HG03558 (cell line): ENCODE measurements around the gene CLCN5.

Source experiments
- ATAC-seq: cut with Tn5 transposase; IDR thresholded peaks from one replicate; pipeline ENCODE4 v1.9.1; 2021; ENCODE audit warnings: moderate number of reproducible peaks; ENCODE audit not compliant: unreplicated experiment; ENCODE audit errors: extremely low read depth

CLCN5 gene

DNA sequence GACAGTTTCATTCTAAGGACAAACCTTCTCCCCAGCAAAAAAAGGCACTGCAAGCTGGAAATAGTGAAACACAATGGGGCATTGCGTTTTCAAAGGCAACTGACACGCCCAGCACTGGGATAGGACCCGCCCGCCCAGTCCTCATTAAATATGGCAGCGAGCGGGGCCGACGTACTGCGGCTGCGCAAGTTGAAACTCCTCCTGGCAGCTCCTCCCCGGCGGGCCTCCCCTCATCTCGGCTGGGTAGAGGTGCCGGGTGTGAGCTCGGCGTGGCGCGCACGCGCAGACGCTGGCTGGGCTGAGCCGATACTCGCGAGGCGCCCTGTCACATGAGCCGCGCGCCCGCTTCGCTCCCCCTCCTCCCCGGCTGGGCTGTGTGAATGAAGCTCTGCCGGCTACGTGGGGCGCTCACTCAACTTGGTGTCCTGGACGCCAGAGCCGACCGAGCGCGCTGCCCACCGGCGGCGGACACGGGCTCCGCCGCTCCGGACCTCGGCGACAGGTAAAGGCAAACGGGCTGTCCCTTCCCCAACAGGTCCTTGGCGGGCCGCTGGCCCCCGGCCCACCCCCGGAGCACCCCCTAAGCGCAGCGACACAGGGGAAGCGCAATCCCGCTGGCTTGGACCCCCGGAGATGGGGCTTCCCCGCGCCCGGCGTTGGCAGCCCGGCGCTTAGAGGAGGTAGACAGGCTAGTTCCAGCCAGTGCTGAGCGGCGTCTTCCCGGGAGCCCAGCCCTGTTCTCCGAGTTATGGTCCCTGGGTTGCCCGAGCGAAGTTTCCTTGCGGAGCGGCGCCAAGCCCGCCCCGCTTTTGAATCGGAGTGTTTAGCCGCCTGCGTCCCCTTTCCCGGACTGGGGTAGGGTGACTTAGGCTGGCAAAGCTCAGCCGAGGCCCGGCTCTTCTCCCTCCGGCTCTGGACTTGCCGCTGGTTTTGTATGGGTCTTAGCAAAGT lies at the start of gene CLCN5:
Gene CLCN5, plus strand, starts transcription at position 306 of the 951 bp plus-strand sequence. CDS start 2,703 bp downstream, outside the sequence.
- peak; percentile 85 for ATAC-seq

DNA sequence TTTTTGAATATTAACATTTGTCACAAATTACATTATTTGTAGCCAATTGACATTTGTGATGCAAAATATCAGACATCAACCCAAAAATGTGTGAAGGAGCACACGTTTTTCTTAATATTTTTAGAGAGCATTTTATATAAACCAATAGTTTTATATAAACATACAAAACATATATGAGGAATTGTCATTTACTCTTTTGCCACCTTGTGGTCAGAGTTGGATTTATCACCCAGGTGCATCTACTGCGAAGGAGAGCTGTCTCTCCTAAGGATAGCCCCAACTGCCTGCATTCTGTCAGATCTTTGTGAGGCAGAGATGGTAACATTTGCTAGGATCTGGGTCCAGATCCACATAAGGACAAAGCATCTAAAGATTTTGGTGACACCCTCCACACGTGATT lies 45.6 kb upstream of the CLCN5 start:
- ATAC-seq, result no peak

DNA sequence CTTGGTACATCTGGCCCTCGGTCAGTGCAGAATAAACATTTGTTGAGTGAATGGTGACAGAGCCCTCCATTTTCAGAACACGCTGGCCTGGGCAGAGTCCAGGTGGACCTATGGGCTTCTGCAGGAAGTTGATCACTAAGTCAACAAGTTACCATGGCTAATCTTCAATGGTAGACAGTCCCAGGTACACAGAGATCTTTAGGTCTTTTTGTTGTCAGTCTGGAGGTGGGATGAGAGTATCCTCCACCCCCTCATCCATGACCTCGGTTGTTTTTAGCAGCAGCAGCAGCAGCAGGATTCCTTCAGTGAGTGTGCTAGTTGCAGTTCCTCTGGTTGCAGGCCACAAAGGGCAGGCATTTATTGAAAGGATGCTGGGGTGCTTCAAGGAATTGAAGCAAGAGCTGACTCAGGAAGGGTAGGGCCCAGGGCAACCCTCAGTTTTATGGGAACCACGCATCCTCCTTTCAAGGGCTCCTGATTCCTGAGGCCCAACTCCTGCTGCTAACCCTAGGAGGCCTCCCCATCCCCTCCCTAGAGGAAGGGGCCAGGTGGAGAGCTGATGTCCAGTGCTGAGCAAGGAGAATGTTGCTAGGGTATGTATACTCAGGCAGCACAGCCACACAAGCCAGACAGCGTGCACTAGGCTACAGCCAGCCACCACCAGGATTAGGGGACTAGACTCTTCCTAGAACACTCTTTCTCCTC lies 44.8 kb upstream of the CLCN5 start:
- no peak for ATAC-seq

DNA sequence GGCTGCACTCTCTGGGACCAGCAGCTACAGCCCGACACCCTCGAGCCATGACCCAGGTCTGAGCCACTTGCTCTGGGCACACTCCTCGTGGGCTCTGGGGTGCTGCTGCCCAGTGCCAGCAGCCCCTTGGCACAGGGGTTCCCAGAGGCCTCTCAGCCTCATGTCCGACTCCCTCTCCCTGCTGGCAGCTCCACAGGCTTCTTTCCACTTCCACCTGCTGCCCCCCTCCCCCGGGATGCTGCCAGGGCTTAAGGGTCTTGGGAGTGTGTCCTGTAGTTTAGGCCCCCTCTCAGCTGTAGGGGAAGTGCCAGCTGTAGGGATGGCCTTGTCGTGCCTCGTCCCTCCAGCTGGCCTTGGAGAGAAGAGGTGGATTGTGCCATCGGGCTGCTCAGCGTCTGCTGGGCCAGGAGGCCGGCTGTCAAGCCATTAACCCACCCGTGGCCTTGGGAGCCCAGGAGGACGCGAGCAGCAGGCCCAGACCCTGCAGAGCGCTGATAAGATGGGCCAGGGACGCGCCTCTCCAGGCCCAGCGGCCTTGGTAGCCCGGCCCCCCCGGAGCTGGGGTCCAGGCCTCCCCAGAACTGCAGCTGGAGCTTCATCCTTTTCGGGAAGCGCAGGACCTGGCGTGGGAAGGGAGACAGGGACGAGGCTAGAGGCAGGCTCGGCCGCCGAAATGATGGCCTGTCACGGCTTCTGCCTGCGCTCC lies 44.1 kb upstream of the CLCN5 start:
- ATAC-seq, result no peak

DNA sequence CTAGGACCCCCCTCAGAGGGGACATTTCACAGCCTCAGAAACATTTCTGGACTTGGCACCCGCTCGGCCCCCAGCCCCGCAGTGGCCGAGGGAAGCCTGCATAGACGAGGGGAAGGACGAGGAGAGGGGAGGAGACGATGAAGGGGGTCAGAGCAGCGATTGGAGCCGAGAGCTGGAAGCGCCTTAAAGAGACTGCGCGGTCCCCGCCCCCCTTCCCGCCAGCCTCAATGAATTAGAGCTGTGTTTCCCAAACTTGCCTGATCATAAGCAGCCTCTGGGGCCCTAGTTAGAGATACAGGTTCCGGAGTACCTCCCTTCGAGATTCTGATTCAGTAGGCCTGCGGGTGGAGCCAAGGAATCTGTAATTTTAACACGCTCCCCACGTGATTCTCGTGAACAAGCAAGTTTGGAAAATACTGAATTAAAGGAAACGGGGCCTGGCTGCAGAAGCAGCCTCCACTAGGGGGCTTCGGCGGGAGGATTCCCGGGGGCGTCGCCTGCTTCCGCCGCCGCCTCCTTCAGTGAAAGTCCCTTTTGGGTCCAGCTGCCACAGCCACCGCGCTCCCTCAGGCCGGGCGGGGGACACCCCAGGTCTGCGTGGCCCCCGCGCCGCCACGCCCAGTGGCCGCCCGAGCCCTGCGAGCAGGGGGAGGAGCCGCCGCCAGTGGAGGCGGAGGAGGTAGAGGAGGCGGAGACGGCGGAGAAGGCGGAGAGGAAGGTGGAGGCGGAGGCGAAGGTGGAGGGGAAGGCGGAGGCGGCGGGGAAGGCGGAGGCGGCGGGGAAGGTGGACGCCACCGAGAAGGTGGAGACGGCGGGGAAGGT lies 43.4 kb upstream of the CLCN5 start, which contains the start of gene USP27X:
Gene USP27X, plus strand, starts transcription at position 651 of the 822 bp plus-strand sequence. CDS start 824 bp downstream, outside the sequence.
- peak; percentile 77 for ATAC-seq

DNA sequence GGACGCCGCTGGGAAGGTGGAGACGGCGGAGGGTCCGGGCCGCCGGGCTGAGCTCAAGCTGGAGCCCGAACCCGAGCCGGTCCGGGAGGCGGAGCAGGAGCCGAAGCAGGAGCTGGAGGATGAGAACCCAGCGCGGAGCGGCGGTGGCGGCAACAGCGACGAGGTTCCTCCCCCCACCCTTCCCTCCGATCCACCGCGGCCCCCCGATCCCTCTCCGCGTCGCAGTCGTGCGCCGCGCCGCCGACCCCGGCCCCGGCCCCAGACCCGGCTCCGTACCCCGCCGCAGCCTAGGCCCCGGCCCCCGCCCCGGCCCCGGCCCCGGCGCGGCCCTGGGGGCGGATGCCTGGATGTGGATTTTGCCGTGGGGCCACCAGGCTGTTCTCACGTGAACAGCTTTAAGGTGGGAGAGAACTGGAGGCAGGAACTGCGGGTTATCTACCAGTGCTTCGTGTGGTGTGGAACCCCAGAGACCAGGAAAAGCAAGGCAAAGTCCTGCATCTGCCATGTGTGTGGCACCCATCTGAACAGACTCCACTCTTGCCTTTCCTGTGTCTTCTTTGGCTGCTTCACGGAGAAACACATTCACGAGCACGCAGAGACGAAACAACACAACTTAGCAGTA lies 42.6 kb upstream of the CLCN5 start:
- ATAC-seq, result no peak

DNA sequence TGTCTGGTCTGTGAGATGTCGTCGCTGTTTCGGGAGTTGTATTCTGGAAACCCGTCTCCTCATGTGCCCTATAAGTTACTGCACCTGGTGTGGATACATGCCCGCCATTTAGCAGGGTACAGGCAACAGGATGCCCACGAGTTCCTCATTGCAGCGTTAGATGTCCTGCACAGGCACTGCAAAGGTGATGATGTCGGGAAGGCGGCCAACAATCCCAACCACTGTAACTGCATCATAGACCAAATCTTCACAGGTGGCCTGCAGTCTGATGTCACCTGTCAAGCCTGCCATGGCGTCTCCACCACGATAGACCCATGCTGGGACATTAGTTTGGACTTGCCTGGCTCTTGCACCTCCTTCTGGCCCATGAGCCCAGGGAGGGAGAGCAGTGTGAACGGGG lies 41.7 kb upstream of the CLCN5 start:
- no peak for ATAC-seq

DNA sequence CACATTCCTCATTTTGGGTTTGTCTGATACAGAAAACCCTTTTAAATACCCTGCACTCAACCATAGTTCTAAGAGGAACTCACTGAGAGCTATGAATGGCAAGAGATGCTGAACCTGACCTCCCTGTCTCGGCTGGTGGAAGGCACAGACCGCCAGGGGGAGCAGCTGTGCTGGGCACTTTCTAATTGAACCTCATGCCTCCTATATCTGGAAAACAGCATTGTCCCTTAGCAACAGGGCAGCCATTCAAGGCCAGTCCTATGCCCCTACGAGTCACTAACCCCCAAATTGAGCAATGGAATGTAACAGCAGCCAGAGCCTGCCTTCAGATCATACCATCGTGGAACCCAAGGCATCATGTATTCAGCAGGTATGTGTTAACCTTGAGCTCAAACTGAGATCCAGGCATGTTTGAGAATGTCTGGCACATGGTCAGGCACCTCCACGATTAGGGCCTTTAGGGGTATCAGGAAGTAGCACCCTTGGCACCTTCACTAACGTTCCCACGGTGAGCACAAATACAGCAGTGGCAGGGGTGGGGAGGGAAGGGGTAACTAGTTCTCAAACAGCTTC lies 38.0 kb upstream of the CLCN5 start:
- ATAC-seq, result no peak

DNA sequence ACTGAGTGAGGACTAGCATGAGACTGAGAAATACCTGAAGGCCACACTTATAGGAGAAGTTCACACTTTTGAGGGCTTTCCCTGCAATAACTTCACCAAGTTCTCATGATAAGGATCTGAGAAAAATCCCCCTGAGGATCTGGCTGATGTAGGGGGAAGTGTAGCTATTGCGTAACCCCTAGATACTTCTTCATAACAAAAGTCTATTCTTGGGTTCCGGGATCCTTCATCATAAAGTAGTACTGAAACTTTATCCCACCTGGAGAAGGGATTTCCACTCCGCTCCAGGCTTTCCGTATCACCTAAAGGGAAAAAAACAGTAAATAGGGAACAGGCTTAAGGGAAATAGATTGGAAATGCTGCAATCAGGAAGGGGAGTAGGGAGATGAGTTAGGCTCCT lies 29.9 kb upstream of the CLCN5 start:
- no peak for ATAC-seq

DNA sequence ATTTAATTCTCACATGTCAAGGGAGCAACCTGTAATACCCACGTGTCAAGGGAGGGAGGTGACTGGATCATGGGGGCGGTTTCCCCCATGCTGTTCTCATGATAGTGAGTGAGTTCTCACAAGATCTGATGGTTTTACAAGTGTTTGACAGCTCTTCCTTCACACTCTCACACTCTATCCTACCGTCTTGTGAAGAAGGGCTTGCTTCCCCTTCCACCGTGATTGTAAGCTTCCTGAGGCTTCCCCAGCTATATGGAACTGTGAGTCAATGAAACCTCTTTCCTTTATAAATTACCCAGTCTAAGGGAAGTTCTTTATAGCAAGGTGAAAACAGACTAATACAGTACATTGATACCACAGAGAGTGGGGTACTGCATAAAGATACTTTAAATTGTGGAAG lies 25.4 kb upstream of the CLCN5 start:
- ATAC-seq, result no peak

DNA sequence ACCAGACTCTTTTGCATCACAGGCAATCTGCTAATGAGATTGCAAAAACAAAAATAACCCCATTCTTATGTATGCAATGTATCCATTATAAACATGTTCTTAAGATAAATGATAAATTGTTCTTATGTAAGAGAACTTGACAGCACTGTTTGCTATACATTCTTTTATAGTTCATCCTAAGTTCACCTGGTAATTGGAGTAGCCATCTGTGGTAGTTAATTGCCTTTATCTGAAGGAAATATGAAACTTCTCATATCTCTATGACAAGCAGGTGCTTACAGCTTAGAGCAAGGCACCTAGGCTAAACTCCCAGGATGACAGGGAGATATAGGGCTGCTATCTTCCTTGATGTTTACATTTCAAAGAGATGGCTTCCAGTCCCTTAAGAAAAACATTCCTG lies 21.3 kb upstream of the CLCN5 start:
- ATAC-seq, result no peak

DNA sequence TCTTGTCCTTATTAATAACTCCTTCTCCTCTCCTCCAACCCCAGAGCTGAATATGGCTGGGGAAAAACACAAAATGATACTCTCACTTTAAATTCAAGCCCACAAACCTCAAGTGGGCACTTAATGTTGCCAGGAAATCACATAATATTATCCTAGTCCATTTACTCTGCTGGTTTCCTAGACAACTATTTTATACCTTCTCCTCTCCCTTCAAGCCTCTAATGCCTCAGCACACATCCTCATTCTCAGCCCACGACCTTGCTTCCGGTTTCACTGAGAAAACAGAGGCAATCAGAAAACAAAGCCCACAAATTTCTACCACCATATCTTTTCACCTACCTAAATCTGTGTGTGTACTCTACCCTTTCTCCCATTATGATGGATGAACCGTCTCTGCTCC lies 12.1 kb upstream of the CLCN5 start:
- no peak for ATAC-seq

DNA sequence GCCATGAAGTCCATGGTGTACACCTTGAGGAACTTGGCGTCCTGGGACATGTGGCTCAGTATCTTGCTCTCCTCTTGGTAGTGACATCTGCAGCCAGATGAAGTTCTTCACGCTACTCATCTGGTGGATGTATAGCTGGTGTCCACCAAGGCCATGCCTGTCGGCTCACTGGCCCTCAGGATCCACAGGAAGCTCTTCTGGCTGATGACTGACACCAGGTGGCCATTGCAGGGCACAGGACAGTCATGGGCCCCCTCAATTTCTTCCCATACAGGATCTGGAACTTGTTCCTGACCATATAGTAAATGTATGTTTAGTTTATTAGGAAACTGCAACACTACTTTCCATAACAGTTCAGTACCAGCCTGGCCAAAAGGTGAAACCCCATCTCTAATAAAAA lies 10.3 kb upstream of the CLCN5 start:
- ATAC-seq, result no peak

DNA sequence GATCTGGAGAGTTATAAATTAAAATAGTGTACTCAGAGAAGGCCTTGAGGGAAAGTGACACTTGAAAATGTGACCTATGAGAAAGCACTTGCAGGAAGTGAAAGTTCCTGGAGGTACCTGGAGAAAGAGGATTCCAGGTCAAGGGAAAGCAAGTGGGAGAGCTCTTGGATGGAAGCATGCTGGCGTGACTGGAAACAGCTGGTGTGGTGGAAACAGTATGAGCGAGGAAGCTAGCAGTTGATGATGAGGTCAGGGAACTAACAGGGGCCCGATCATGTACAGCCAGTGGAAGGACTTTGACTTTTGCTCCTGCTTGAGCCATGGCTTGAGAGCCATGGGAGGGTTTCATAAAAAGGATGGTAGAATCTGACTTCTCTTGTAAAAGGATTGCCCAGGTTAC lies 9.5 kb upstream of the CLCN5 start:
- no peak for ATAC-seq

DNA sequence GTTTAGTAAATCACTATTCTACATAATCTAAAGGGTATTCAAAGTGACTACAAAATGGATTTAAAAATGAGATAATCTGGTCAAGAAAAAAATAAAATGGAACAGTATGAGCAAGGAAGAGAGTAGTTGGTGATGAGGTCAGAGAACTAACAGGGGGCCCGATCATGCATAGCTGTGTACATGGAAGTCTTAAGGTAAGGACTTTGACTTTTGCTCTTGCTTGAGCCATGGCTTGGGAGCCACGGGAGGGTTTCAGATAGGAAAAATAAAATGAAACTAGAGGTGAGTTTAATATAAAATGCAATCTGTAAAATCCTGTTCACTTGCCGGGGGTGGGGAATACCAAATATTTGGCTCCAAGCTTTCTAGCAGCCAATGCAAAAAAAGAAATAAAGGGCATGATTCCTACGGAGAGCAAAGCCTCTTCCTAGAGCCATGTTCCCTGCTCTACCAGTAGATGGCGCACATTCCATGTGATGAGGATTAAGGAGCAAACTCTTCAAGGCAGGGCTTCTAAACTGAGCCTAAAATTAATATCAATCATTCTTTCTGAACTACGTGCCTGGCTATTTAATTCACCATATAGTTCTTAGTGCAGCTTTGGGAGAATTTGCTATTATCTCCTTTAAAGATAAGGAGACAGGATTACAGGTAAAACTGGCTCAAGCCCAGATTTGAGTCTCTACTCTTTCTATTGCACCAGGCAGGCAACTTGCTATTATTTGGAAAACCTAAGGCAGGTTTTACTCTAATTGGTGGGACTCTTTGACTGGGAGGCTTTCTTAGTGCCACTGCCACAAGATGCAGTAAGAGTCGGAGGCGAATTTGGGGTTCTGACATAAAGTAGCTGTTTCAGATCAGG lies 6.8 kb upstream of the CLCN5 start:
- peak; percentile 75 for ATAC-seq

DNA sequence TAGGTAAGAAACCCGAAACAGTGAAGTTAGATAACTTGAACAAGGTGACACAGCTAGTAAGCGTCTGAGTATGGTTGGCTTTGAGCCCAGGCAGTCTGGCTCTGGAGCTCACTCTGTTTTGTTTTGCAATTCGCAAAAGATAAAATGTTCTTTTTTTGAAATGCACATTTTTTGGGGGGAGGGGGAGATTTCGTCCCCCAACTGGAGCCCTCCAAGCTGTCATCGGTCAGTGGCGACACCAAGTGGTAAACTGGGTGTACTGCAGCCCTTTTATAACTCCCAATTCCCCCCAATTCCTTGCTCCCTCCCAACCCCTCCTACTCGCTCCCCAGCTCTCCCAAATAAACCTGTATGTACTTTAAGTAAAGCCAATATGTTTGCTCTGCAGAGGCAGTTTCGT lies 2.8 kb upstream of the CLCN5 start:
- ATAC-seq, result no peak

DNA sequence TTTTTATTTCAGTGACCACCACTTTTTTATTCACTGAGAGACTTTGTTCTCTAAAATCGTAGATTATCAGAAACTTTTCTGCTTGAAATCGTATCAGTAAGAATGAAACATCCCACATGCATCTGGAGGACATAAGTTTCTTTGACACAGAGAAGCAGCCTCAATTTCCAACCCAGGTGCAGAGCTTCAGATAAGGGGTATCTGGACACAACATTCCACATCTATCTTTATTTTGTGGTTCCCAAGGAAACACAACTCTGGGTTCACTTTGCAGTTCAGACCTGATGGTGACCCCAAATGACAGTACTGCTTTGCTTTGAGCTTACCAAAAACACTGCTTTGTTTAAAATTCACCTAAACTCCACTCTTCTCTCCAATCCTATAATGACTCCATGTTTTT lies 1.3 kb upstream of the CLCN5 start:
- ATAC-seq, result no peak

DNA sequence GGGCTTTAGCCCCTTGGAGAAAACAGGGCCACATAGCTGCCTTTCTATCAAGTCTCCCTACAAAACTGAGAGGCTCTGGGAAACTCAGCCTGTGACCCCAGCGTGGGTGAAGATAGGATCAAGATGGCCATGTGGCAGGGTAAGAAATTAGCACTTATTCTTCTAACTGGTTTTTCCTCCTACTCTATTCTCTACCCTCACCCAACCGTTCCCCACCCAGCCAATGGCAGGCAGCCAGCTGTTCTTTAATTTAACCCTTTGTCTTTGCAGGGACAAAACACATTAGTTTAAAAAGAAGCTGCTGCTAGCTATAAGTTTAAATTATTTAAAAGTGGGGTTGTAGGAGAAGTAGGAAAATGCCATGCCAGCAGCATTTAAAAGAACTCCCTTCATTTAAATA lies 2.8 kb downstream of the CLCN5 start:
- no peak for ATAC-seq
